Measurements from ENCODE around the gene NT5DC2.

- TF ChIP-seq CTCF (IDR thresholded peaks at IDR 0.05): no peak
- TF ChIP-seq POLR2A (IDR thresholded peaks at IDR 0.05): no peak
- TF ChIP-seq EP300 (IDR thresholded peaks at IDR 0.05): no peak
Measured at GRCh38 chr3:52488746-52489145, 44.9 kb downstream of the NT5DC2 start.

Data from suprapubic skin (tissue), 3 donors.